ENCODE measurements around the gene SPOPL.

Gene SPOPL

GRCh38 chr2:138600732-138601457, 99.3 kb downstream of the SPOPL start:
- H3K4me3 ChIP-seq (ENCODE audit: low read depth, low read length) = no peak overlapping the region
- no peaks in the 10 kb centered on the region for H3K27me3 ChIP-seq (ENCODE audit: insufficient read depth, low read depth, severe bottlenecking)
- no peaks in the 10 kb centered on the region for H3K9me3 ChIP-seq (ENCODE audit: severe bottlenecking)
- DNase-seq = no peak
- TF ChIP-seq CTCF (IDR thresholded peaks at IDR 0.05; ENCODE audit: low read depth, low read length) = no peak
- no peak overlapping the region for H3K27ac ChIP-seq
- H3K36me3 ChIP-seq = no peaks in the 10 kb centered on the region

- H3K27me3 ChIP-seq (ENCODE audit: insufficient read depth, low read depth, severe bottlenecking) = no peaks in the 10 kb centered on the region
- no peak overlapping the region for H3K27ac ChIP-seq
- DNase-seq = no peak
- TF ChIP-seq CTCF (IDR thresholded peaks at IDR 0.05; ENCODE audit: low read depth, low read length) = no peak
- no peak overlapping the region for H3K4me3 ChIP-seq (ENCODE audit: low read depth, low read length)
- no peaks in the 10 kb centered on the region for H3K36me3 ChIP-seq
- no peaks in the 10 kb centered on the region for H3K9me3 ChIP-seq (ENCODE audit: severe bottlenecking)
Observed at GRCh38 chr2:138601458-138602165, 100.0 kb downstream of the SPOPL start.

- no peak for TF ChIP-seq CTCF (IDR thresholded peaks at IDR 0.05; ENCODE audit: low read depth, low read length)
- no peak for DNase-seq
- Histone ChIP-seq H3K27ac (no peak overlapping the region), H3K9me3 (ENCODE audit: severe bottlenecking) (no peaks in the 10 kb centered on the region), H3K36me3 (no peaks in the 10 kb centered on the region), H3K4me3 (ENCODE audit: low read depth, low read length) (no peak overlapping the region), H3K27me3 (ENCODE audit: insufficient read depth, low read depth, severe bottlenecking) (no peaks in the 10 kb centered on the region)
Observed at GRCh38 chr2:138602166-138602460, 100.5 kb downstream of the SPOPL start.

GRCh38 chr2:138607746-138608145, 106.2 kb downstream of the SPOPL start:
- H3K4me3 ChIP-seq (ENCODE audit: low read depth, low read length) = no peak overlapping the region
- DNase-seq = no peak
- H3K27me3 ChIP-seq (ENCODE audit: insufficient read depth, low read depth, severe bottlenecking) = no peaks in the 10 kb centered on the region
- H3K27ac ChIP-seq = no peak overlapping the region
- H3K9me3 ChIP-seq (ENCODE audit: severe bottlenecking) = no peaks in the 10 kb centered on the region
- no peaks in the 10 kb centered on the region for H3K36me3 ChIP-seq
- no peak for TF ChIP-seq CTCF (IDR thresholded peaks at IDR 0.05; ENCODE audit: low read depth, low read length)

GRCh38 chr2:138609446-138609845, 107.9 kb downstream of the SPOPL start:
- no peaks in the 10 kb centered on the region for H3K27me3 ChIP-seq (ENCODE audit: insufficient read depth, low read depth, severe bottlenecking)
- H3K4me3 ChIP-seq (ENCODE audit: low read depth, low read length) = no peak overlapping the region
- H3K36me3 ChIP-seq = no peaks in the 10 kb centered on the region
- no peak for TF ChIP-seq CTCF (IDR thresholded peaks at IDR 0.05; ENCODE audit: low read depth, low read length)
- H3K9me3 ChIP-seq (ENCODE audit: severe bottlenecking) = no peaks in the 10 kb centered on the region
- H3K27ac ChIP-seq = no peak overlapping the region
- DNase-seq = no peak
